Jurkat, Clone E6-1 (cell line): ENCODE results near the gene SYCE3.
A peak's percentile ranks its signal among the peaks of the same experiment; 100 is the strongest.

Experiments
- DNase-seq: peaks from one replicate; pipeline ENCODE4 v3.0.0-alpha.2; 2011; ENCODE audit warnings: low read depth, low spot score
- H3K4me3 ChIP-seq: 2 replicates; pipeline ENCODE4 v1.5.1; 2011; ENCODE audit warnings: mild to moderate bottlenecking, low read length, control low read depth, moderate library complexity

The SYCE3 gene

DNA sequence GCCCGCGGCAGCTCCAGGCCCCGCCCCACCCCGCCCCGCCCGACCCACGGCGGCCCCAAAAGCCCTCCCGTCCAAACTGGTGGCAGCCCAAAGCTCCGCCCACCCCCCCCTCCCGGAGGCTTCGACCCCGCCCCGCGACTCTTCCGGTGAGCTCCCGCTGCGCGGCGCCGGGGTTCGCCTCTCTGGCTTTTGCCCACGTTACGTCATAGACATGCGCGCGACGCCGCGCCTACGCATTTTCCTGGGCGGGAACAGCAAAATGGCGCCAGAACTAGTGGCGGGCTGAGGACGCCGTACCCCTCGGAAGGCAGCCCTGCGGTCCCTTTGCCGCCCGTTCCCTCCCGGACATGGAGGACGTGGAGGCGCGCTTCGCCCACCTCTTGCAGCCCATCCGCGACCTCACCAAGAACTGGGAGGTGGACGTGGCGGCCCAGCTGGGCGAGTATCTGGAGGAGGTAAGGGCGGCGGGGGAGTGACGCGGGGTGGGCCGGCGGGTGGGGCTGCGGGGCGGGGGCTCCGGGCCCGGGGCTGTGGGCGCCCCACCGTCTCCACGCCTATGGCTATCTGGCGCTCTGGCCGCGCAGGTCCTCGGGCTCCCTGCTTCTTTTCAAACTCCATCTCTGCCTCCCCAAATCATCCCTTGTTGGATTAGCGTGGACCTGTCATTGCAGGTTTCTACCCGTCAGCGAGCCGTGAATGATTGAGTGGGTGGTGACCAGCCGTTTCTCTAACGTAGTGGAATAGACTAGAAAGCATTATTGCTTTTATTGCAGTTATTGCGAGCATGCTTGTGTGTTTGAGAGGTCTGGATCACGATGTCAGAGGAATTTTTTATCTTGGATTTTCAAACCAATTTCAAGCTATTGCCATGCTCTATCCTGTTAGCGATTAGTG, 54.5 kb downstream of the SYCE3 start, which contains the start of gene NCAPH2:
Gene NCAPH2, plus strand, starts transcription at position 234 of the 894 bp plus-strand sequence. Its CDS starts 114 bp downstream, at position 348.
- peak within 1 kb of the TSS; percentile 94 for H3K4me3 ChIP-seq
- peak; percentile 95 for DNase-seq

DNA sequence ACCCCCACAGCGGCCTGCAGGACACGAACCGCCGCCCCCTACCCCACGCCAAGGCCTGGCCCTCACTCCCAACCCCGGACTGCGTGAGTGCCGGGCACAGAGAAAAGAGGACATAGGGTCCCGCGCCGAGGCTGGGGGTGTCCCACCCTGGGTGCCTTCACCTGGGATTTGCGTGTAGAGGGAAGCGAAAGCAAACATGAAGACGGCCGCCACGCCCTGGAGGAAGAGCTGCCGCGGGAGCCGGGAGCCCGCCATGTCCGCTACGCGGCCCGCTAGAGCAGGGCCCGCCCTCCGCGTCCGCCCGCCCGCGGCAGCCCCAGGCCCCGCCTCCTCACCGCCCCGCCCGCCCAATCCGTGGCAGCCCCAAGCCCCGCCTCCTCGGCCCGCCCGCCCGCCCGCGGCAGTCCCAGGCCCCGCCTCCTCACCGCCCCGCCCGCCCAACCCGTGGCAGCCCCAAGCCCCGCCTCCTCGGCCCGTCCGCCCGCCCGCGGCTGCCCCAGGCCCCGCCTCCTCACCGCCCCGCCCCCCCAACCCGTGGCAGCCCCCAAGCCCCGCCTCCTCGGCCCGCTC, 55.2 kb downstream of the SYCE3 start, which contains the start of gene LMF2:
Gene LMF2, minus strand, starts transcription at position 282 of the 570 bp plus-strand sequence. Its CDS starts 27 bp downstream, at position 255.
- peak; percentile 45 for DNase-seq
- H3K4me3 ChIP-seq: peak within 1 kb of the TSS; percentile 94

DNA sequence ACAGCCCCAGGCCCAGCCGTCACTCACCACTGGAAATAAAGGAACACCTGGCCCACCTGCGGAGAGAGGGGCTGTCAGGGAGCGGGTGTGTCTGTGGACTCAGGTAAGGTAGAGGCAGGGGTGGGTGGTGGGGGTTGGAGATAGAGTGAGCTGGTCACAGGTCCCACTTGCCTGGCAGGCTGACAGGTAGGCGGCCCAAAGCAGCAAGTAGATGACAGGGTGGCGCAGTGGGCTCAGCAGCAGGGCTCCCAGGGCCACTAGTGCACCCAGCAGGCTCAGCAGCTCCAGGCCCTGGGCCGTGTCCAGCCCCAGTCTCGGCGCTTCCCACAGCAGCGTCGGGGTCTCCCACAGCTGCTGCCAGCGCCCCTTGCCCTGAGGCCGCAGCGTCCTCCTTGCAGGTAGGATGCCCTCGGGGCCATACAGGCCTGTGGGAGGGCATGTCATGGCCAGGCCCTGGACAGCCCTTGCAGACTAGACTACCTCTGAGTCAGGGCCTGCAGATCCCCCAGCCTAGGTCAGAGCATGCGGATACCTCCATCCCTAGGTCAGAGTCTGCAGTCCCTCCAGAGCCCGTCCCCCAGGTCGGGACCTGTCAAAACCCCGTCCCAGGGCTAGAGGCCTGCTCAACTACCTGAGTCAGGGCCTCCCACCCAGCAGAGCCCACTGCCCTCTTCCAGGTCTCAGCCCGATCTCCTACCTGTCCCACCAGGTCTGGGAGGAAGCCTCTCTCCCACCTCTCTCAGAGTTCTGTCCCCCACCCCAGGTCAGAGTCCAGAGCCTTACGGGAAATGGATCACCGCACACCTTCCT, 55.9 kb downstream of the SYCE3 start:
- peak overlapping the region; percentile 94 for H3K4me3 ChIP-seq
- no peak for DNase-seq

DNA sequence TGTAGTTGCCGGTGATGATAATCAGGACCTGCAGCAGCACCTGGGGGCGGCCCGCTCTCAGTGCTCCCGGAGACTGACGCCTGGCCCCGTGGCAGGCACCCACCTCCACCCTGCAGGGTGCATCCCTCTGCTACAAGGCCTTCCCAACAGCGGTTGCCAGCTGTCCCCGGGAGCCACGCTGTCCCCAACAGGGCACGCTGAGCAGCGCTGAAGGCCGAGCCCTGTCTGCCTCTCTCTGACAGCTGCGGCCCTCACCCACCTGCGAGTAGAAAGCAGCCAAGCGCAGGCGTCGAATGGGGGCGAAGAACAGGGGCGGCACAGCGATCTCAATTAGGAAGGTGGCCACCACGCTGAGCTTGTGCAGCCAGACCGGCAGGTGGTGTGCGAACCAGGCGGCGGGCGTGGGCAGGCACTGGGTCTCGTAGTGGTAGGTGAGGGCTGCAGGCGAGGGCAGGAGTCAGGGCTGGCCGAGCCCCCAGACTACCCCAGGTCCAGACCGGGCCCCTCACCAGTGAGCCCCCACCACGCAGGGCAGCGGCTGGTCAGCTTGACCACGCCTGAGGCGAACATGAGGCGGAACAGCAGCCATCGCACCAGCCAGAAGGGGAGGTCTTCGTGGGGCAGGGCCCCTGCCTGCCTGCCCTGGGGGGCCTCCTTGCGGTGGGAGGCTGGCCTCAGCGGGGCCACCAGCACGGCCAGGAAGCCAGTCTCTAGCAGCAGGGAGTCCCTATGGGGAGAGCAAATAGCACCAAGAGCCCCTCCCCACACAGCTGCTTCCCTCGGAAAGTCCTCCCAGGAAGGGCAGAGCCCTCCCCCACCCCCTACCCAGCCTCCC, 56.7 kb downstream of the SYCE3 start:
- no peak for DNase-seq
- peak overlapping the region; percentile 94 for H3K4me3 ChIP-seq

DNA sequence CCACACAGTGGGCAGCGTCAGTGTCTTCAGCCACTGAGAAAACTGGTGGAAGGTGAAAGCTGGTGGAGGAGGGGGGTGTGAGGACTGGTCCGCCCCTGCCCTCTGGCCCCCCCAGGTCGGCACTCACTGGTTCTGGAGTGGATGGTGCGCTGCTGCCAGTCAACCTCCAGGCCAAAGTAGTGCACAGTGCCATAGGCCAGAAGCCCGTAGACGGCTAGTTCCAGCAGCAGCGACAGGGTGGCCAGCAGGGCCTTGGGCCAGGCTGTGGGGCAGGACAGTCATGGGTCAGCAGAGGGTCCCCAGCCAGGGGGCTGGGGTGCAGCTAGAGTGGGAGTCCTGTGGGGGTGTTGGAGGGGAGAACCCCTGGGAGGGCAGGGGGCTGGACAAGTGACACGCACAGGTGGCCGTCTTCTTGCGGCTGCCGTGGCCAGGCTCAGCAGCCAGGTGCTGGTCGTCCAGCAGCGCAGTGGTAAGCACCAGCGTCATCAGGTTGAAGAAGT, 57.4 kb downstream of the SYCE3 start:
- H3K4me3 ChIP-seq: no peak overlapping the region
- no peak for DNase-seq

DNA sequence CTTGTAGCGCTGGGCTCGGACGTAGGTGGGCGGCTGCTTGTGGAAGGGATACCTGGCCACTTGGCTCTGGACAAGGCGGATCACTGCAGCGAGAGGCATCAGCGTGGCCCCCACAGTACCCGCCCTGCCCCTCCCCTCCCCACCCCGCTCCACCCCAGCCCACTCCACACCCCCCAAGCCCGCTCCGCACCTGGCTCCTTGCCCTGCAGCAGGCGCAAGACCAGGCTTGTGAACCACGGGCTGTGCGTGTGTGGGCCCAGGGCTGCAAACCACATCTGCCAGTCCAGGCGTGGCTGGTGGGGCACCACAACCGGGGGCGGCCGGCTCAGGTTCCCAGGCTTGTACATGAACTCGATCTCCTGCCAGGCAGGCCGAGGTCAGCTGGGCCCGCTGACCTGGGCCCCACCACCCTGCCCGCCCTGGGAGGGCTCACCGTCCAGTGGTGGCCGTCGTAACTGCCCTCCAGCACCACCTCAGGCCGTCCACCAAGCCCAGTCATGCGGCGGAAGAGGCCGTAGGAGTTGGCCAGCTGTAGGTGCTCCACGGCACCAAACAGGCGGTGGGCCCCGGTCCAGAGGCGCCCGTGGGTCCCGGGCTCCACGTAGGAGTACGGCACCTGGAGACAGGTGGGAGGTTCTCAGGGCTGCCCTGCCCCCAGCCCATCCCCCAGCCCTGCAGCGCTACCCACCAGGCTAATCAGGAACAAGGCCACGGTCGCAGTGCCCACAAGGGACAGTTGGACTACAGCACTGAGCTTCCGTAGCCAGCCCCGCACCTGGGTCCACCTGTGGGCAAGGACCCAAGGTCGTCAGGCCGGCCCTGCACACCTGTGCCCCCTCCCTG, 58.1 kb downstream of the SYCE3 start:
- no peak overlapping the region for H3K4me3 ChIP-seq
- DNase-seq: no peak

DNA sequence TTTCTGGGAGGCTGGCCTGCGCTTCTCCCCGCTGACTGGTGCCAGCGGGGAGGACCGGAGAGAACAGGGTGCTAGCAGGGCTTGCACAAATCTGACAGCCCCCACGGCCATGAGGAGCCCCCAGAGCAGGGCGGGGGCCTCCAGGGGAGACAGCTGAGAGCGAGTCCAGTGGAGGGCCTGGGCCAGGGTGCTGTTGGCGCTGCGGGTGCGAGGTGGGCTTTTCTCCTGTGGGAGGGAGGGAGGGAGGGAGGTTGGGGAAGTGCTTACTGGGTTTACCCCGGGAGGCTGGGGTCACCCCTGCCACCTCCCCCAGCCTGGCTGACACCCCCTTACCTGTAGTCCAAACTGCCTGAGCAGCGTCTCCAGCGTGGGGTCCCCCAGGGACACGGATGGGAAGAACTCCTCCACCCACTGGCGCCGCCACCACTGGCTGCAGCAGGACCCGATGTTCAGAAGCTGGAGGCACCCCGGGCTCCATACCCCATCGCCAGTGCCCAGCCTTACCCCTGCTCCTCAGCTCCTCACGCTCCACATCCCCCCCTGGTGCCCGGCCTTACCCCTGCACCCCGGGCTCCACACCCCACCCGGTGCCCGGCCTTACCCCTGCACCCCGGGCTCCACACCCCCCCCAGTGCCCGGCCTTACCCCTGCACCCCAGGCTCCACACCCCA, 59.1 kb downstream of the SYCE3 start:
- no peak overlapping the region for H3K4me3 ChIP-seq
- no peak for DNase-seq

DNA sequence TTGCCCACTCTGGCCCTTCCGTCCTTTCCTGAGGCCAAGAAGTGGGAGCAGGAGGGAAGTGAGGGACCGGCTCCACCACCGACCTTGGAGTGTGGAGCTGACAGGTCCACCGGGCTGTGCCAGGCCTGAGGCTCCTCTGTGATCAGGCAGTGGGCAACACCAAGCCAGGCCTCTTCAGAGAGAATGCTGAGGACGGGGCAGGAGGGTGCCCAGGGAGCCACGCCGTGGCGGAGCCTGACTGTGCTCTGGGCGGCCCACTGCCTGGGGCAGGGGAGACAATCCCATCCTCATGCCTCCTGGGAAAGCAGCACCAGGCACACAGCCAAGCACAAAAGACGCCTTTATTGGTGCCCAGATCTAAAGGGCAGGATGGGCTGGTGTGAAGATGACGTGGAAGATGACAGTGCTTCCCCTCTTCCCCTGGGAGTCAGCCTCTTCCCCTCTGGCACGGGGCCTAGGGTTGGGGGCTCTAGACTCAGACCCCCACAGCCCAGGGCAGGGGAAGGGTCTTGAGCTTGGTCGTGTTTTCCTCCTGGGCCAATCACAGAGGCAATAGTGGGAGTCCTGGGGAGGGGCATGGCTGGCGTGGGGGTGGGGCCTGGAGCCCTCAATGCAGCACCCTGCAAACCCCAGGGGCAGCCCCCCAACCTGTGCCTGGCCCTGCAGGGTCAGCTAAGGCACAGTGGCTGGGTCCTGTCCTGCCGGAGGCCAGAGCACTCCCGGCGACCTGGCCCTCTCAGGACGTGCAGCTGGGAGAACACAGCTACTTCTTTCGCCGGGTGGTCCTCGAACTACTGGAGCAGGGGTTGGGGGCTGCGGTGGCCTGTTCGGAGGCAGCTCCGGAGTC, 59.9 kb downstream of the SYCE3 start:
- no peak overlapping the region for H3K4me3 ChIP-seq
- no peak for DNase-seq

DNA sequence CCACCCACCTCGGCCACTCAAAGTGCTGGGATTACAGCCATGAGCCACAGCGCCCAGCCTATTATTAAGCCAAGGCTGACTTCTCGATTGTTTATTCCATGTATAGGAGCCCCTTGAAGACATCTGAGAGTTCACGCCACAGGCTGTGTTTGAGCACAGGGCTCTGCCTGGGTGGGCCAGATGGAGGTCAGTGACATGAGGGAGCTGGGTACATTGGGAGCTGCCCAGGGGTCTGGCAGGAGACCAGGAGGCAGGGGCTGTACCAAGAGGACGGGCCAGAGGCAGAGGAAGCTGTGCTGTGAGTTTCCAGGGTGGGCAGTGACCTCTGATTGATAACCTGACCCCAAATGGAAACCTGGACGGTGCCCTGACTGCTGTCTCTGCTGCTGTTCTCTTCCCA, 60.6 kb downstream of the SYCE3 start:
- DNase-seq: no peak
- no peak overlapping the region for H3K4me3 ChIP-seq
